Stomach smooth muscle (tissue), 2 donors: ENCODE data around the gene PRSS3.
"Not testable (repeated sequence)": the region's sequence is repeated elsewhere in the genome, so short reads cannot be mapped to it uniquely, and the experiment has no call there.

Experiments
- H3K27ac ChIP-seq: one replicate; pipeline ENCODE4 v1.7.0; 2013; ENCODE audit warnings: mild to moderate bottlenecking, low read length, inconsistent platforms
- H3K27me3 ChIP-seq, 2 donors: one replicate each; pipeline ENCODE4 v1.7.0; 2013; ENCODE audit warnings: low read length in 2 of 2; ENCODE audit not compliant: insufficient read depth in 2 of 2, control insufficient read depth in 1 of 2
- H3K36me3 ChIP-seq, 2 donors: one replicate each; pipeline ENCODE4 v1.7.0; 2013; ENCODE audit warnings: low read length in 2 of 2; ENCODE audit not compliant: control insufficient read depth in 2 of 2, insufficient read depth in 2 of 2
- H3K4me1 ChIP-seq: one replicate; pipeline ENCODE4 v1.7.0; 2013; ENCODE audit warnings: low read length; ENCODE audit not compliant: control insufficient read depth, insufficient read depth
- H3K4me3 ChIP-seq, 2 donors: one replicate each; pipeline ENCODE4 v1.7.0; 2013; ENCODE audit warnings: low read length in 2 of 2
- H3K9ac ChIP-seq, 2 donors: one replicate each; pipeline ENCODE4 v1.7.0; 2013; ENCODE audit warnings: low read length in 2 of 2, mild to moderate bottlenecking in 1 of 2
- H3K9me3 ChIP-seq, 2 donors: one replicate each; pipeline ENCODE4 v1.7.0; 2013; ENCODE audit warnings: low read length in 2 of 2; ENCODE audit not compliant: control insufficient read depth in 2 of 2
- donor health status: healthy.
- donor health status: Pancreatic carcinoma.

The PRSS3 gene

GRCh38 chr9:33786681-33787080 lies 8.7 kb upstream of the PRSS3 start:
- H3K4me1 ChIP-seq, result no peaks in the 10 kb centered on the region
- H3K27ac ChIP-seq, result no peak overlapping the region
- H3K4me3 ChIP-seq, result no peak overlapping the region
- H3K9me3 ChIP-seq, result no peaks in the 10 kb centered on the region
- no peaks in the 10 kb centered on the region for H3K27me3 ChIP-seq
- no peaks in the 10 kb centered on the region for H3K36me3 ChIP-seq
- H3K9ac ChIP-seq, result no peak overlapping the region

DNA sequence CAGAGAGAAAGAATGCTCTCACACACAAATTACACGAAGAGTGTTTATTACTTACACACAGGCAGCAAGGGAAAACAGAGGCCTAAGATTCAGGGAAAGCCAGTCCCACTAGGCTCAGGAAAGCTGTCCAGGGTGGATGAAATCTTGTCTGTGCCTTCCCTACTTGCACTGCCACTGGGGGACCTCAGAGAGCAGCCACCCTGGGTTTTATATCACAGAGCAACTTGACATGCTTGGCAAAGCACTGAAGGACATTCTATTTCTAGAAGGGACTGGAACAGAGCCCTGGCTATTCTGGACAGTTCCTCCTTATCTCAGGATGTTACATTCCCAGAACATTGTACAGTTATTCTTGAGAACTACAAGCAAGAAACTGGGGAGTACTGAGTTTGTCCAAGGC lies 7.5 kb upstream of the PRSS3 start:
- H3K9ac ChIP-seq, result no peak overlapping the region
- H3K27me3 ChIP-seq, result no peaks in the 10 kb centered on the region
- H3K9me3 ChIP-seq, result no peaks in the 10 kb centered on the region
- H3K4me1 ChIP-seq, result no peaks in the 10 kb centered on the region
- no peak overlapping the region for H3K27ac ChIP-seq
- no peaks in the 10 kb centered on the region for H3K36me3 ChIP-seq
- H3K4me3 ChIP-seq, result no peak overlapping the region

- not testable (repeated sequence) for H3K36me3 ChIP-seq, H3K4me1 ChIP-seq, H3K9me3 ChIP-seq, H3K9ac ChIP-seq, H3K27me3 ChIP-seq, H3K4me3 ChIP-seq, H3K27ac ChIP-seq
Measured at GRCh38 chr9:33789429-33789828, 5.9 kb upstream of the PRSS3 start.

DNA sequence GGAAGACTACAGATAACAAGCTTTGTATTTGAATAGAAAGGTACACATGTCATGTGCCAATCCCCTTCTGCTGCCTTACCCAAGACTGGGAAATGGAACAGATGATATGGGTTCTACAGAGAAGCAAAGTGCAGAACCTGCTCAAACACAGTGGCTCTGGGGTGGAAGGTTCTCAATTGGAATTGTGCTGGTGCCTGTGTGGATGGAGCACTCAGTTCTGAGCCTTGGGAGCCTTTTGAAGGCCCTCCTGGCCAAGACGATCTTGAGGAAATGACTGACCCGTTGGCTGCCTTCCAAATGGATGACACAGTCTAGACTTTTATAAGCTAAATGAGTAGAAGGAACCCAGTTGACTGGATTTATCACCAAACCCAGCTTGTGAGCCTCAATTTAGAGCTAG lies 4.2 kb upstream of the PRSS3 start:
- Histone ChIP-seq H3K27ac (no peak overlapping the region), H3K36me3 (no peaks in the 10 kb centered on the region), H3K9ac (no peak overlapping the region)

DNA sequence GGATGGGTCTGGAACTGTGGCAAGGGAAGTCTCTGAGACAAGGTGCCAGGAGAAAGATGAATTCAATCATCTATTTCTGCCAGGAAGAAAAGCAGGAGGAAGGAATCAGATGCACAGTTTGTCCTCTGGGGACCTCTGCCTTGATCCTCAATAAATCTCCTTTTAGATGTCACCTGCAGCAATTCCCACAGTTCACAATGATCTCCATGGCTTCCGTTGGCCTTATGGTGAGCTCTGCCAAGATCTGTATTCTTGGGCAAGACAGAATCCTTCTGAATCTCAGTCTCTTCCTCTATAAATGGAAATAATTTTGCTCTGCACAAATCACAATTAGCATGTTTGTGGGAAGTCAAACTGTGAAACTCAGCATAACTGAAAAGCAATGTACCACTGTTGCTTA lies 1.9 kb upstream of the PRSS3 start:
- not testable (repeated sequence) for H3K27ac ChIP-seq, H3K9me3 ChIP-seq, H3K36me3 ChIP-seq, H3K27me3 ChIP-seq, H3K9ac ChIP-seq, H3K4me3 ChIP-seq, H3K4me1 ChIP-seq

More for the DNA sequence above, 4.2 kb upstream of the PRSS3 start:
- Histone ChIP-seq H3K9me3 (no peaks in the 10 kb centered on the region), H3K4me3 (no peak overlapping the region), H3K27me3 (peaks cover 0 to 2% of the 10 kb centered on the region in 2 donors), H3K4me1 (no peaks in the 10 kb centered on the region)

GRCh38 chr9:33794560-33794959 lies 801 bp upstream of the PRSS3 start:
- Histone ChIP-seq H3K4me3 (no peak overlapping the region), H3K9me3 (no peaks in the 10 kb centered on the region), H3K36me3 (no peaks in the 10 kb centered on the region), H3K27ac (no peak overlapping the region), H3K4me1 (no peaks in the 10 kb centered on the region), H3K27me3 (peaks cover 0 to 6% of the 10 kb centered on the region in 2 donors), H3K9ac (no peak overlapping the region)

DNA sequence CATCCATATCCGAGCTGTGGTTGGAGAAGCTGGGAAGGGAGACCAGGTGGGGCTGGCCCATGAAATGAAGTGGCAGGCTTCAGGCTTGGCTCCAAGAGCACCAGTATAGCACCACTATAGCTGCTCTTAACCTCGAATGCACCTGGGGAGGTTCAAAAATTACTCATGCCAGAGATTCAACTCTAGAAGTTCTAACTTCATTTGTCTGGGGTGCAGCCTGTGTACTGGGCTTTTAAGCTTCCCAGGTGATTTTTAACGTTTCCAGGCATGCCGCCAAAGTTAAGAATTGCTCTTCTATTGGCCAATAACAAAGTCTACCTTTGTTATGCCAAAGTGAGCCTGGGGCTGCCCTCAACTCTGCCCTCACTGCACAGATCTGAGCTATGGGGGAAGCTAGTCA lies 458 bp downstream of the PRSS3 start:
- no peaks in the 10 kb centered on the region for H3K36me3 ChIP-seq
- H3K27ac ChIP-seq, result no peak overlapping the region
- peaks cover 0 to 6% of the 10 kb centered on the region in 2 donors for H3K27me3 ChIP-seq
- no peaks in the 10 kb centered on the region for H3K4me1 ChIP-seq
- no peak overlapping the region for H3K4me3 ChIP-seq
- no peak overlapping the region for H3K9ac ChIP-seq
- H3K9me3 ChIP-seq, result no peaks in the 10 kb centered on the region

- H3K4me1 ChIP-seq, H3K4me3 ChIP-seq: not testable (repeated sequence)
Measured at GRCh38 chr9:33796679-33797078, 1.3 kb downstream of the PRSS3 start.

DNA sequence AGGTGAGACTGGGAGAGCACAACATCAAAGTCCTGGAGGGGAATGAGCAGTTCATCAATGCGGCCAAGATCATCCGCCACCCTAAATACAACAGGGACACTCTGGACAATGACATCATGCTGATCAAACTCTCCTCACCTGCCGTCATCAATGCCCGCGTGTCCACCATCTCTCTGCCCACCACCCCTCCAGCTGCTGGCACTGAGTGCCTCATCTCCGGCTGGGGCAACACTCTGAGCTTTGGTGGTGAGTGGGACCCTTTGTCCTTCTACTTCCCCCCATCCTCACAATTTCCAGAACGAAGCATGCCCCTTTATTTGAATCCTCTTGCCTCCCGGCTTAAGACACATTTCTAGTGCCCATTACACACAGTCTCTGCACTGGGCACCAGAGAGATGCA lies 2.5 kb downstream of the PRSS3 start:
- H3K27me3 ChIP-seq, result peaks cover 0 to 6% of the 10 kb centered on the region in 2 donors
- H3K27ac ChIP-seq, result no peak overlapping the region
- no peaks in the 10 kb centered on the region for H3K9me3 ChIP-seq
- no peak overlapping the region for H3K4me3 ChIP-seq
- no peaks in the 10 kb centered on the region for H3K36me3 ChIP-seq
- no peak overlapping the region for H3K9ac ChIP-seq
- no peaks in the 10 kb centered on the region for H3K4me1 ChIP-seq

More at GRCh38 chr9:33796679-33797078, 1.3 kb downstream of the PRSS3 start:
- not testable (repeated sequence) for H3K36me3 ChIP-seq, H3K27me3 ChIP-seq, H3K9me3 ChIP-seq, H3K9ac ChIP-seq, H3K27ac ChIP-seq

- no peaks in the 10 kb centered on the region for H3K4me1 ChIP-seq
- H3K9me3 ChIP-seq, result no peaks in the 10 kb centered on the region
- H3K36me3 ChIP-seq, result no peaks in the 10 kb centered on the region
- H3K4me3 ChIP-seq, result no peak overlapping the region
- no peak overlapping the region for H3K27ac ChIP-seq
- no peak overlapping the region for H3K9ac ChIP-seq
- H3K27me3 ChIP-seq, result peaks cover 0 to 6% of the 10 kb centered on the region in 2 donors
Measured at GRCh38 chr9:33798545-33798944, 3.2 kb downstream of the PRSS3 start.

- Histone ChIP-seq H3K27ac (no peak overlapping the region), H3K27me3 (peaks cover 0 to 6% of the 10 kb centered on the region in 2 donors), H3K4me1 (no peaks in the 10 kb centered on the region), H3K9me3 (no peaks in the 10 kb centered on the region), H3K4me3 (no peak overlapping the region), H3K9ac (no peak overlapping the region), H3K36me3 (no peaks in the 10 kb centered on the region)
Measured at GRCh38 chr9:33799928-33800704, 4.8 kb downstream of the PRSS3 start.
